Gastroesophageal sphincter (tissue), 3 donors: Measurements from ENCODE around the gene ACKR3.

Experiments
- CTCF ChIP-seq, 4 experiments: fragments of 200-600 bp in 2 of 4; fragments of 450-650 bp in 2 of 4; sonication (generic) in 1 of 4; IDR thresholded peaks; one replicate each; pipeline ENCODE4 v1.5.1; 2017 to 2019; ENCODE audit warnings: antibody characterized with exemption in 4 of 4, mild to moderate bottlenecking in 2 of 4, moderate library complexity in 2 of 4
- EP300 ChIP-seq: sonication (generic); formaldehyde crosslinking; IDR thresholded peaks from one replicate; pipeline ENCODE4 v1.6.1; 2017; ENCODE audit warnings: antibody characterized with exemption, mild to moderate bottlenecking

GRCh38 chr2:236568068-236568921 lies 1.3 kb upstream of the ACKR3 start:
- TF ChIP-seq EP300, result no peak
- peak in 2 of 4 experiments; percentile 2 to 25 for TF ChIP-seq CTCF (IDR thresholded peaks at IDR 0.05)
